Measurements from ENCODE around the gene STX8.
A peak's percentile ranks its signal among the peaks of the same experiment; 100 is the strongest.

Gene STX8

GRCh38 chr17:9307313-9307998 lies 268.2 kb downstream of the STX8 start:
- TF ChIP-seq POLR2A (IDR thresholded peaks at IDR 0.05; ENCODE audit: low read depth, low read length): no peak
- no peak for FAIRE-seq
- no peak for DNase-seq (ENCODE audit: insufficient read length, low spot score)

GRCh38 chr17:9306086-9306485 lies 269.5 kb downstream of the STX8 start:
- FAIRE-seq (no peak), DNase-seq (ENCODE audit: insufficient read length, low spot score) (no peak)
- no peak for TF ChIP-seq POLR2A (IDR thresholded peaks at IDR 0.05; ENCODE audit: low read depth, low read length)

DNA sequence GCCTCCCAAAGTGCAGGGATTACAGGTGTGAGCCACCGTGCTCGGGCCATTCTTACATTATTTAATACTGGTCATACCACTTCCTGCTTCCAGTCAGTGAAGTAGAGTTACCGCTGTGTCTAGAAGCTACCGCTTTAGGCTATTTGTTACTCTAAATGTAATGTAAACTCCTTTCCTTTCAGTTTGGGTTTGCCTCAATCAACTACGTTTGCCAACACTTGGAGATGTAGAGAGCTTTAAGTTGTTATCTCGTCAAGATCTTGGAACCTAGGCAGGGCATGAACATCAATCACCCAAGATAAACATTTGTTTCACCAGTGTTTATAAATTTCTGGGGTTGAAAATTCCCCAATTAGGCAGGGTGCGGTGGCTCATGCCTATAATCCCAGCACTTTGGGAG lies 275.9 kb downstream of the STX8 start:
- FAIRE-seq: no peak
- no peak for TF ChIP-seq POLR2A (IDR thresholded peaks at IDR 0.05; ENCODE audit: low read depth, low read length)
- no peak for DNase-seq (ENCODE audit: insufficient read length, low spot score)

- FAIRE-seq (no peak), DNase-seq (ENCODE audit: insufficient read length, low spot score) (no peak)
- no peak for TF ChIP-seq POLR2A (IDR thresholded peaks at IDR 0.05; ENCODE audit: low read depth, low read length)
Observed at GRCh38 chr17:9298776-9299295, 276.8 kb downstream of the STX8 start.

DNA sequence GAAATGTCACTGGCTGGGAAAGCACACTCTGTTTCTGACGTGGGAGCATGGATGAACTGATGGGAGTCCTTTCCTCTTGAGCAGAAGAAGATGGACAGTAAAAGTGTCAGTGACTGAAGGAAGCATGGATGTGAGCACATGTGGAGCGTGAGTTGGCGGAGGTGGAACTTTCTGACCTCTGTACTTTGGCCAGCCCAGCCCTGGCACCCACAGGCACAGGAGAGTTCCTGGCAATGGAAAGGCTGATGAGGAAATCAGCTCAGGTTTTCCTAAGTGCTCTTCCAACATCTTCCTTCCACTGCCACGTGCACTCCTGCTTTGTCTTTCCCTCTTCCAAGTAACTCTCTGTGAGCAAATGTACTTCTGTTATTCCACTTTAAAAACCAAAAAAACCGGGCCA lies 277.5 kb downstream of the STX8 start:
- no peak for FAIRE-seq
- DNase-seq (ENCODE audit: insufficient read length, low spot score): no peak
- TF ChIP-seq POLR2A (IDR thresholded peaks at IDR 0.05; ENCODE audit: low read depth, low read length): no peak

DNA sequence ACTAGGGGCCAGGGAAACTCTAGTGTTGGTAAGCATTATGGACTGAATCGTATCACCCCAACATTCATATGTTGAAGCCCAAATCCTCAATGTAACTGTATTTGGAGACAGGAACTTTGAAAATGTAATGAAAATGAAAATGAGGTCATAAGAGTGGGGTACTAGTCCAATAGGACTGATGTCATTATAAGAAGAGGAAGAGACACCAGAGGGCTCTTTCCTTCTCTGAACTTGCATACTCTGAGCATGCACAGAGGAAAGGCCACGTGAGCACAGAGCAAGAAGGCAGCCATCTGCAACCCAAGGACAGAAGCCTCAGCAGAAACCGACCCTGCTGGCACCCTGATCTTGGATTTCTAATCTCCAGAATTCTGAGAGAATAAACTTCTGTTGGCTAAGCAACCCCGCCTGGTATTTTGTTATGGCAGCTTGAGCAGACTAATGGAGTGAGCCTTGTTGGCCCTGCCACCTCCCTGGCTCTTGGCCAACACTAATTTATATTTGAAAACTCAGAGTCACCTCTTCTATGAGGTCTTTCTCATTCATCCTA lies 280.9 kb downstream of the STX8 start:
- DNase-seq (ENCODE audit: insufficient read length, low spot score) (no peak), FAIRE-seq (no peak)

GRCh38 chr17:9292561-9292941 lies 283.1 kb downstream of the STX8 start:
- no peak for FAIRE-seq
- DNase-seq (ENCODE audit: insufficient read length, low spot score): no peak
- TF ChIP-seq POLR2A (IDR thresholded peaks at IDR 0.05; ENCODE audit: low read depth, low read length): no peak

More for the DNA sequence above, 280.9 kb downstream of the STX8 start:
- no peak for TF ChIP-seq POLR2A (IDR thresholded peaks at IDR 0.05; ENCODE audit: low read depth, low read length)

DNA sequence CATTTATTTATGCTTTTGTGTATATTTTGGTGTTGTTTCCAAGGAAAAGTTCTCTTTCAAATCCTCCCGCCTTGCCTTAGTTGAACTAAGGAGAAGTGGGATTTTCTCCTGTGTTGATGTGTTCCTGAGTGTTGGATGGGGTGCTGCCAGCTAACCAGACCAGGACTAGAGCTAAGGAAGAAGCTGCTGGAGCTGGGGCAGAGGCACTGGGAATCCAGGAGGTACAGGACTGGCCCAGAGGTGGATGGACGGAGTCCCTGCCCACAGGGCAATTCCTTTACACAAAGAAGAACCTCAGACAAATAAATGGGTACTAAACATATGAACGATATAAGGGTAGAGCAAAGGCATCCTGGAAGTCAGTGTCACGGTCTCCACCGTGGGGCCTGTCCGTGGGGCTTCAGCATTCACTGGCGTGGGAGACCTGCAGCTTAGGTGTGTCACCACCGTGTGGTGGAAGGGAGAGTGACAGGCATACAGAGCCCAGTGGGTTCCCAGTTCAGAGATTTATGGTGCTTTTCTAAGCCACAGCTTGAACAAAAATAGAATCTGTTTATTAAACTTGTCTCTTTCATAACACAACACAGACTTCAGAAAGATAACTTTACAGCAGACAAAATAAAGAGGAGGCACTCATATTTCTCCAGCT lies 283.6 kb downstream of the STX8 start:
- no peak for FAIRE-seq
- TF ChIP-seq POLR2A (IDR thresholded peaks at IDR 0.05; ENCODE audit: low read depth, low read length): no peak
- DNase-seq (ENCODE audit: insufficient read length, low spot score): peak; percentile 23

DNA sequence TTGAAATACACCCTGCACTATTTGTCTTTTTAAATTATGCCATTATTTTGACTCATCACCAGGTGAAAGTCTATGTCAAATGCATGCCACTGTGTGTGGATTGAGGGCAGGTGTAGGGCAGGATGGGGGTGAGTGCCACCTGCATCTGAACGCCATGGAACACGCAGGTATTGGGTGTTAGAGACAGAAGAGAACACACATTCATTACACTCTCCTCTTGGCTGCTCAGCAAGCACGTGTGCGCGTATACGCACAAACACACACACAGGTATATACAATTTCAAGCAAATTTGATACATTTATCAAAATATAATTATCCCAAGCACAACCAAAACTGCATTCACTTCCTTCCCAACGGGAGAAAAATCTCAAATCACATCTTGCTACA lies 285.4 kb downstream of the STX8 start:
- FAIRE-seq: no peak
- no peak for DNase-seq (ENCODE audit: insufficient read length, low spot score)
- TF ChIP-seq POLR2A (IDR thresholded peaks at IDR 0.05; ENCODE audit: low read depth, low read length): no peak

DNA sequence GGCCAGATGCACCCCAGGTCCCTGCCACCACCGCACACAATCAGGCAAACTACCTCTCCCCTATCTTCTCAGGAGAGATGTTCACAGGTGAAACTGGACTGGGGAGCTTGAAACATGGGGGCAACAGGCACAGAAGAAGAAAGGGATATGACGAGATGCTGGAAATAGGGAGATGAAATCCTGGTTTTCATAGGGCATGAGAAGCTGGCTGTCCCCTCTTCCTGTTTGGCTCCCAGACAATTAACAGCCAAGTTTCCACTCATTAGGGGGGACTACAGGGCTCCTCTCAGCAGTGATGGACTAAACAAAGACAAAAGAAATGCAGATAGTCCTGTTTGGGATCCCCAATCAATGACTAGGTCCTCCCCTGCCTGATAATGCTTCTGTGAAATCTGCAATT lies 288.3 kb downstream of the STX8 start:
- FAIRE-seq (no peak), DNase-seq (ENCODE audit: insufficient read length, low spot score) (no peak)
- no peak for TF ChIP-seq POLR2A (IDR thresholded peaks at IDR 0.05; ENCODE audit: low read depth, low read length)

- DNase-seq (ENCODE audit: insufficient read length, low spot score) (no peak), FAIRE-seq (no peak)
- no peak for TF ChIP-seq POLR2A (IDR thresholded peaks at IDR 0.05; ENCODE audit: low read depth, low read length)
Observed at GRCh38 chr17:9286434-9286833, 289.2 kb downstream of the STX8 start.

DNA sequence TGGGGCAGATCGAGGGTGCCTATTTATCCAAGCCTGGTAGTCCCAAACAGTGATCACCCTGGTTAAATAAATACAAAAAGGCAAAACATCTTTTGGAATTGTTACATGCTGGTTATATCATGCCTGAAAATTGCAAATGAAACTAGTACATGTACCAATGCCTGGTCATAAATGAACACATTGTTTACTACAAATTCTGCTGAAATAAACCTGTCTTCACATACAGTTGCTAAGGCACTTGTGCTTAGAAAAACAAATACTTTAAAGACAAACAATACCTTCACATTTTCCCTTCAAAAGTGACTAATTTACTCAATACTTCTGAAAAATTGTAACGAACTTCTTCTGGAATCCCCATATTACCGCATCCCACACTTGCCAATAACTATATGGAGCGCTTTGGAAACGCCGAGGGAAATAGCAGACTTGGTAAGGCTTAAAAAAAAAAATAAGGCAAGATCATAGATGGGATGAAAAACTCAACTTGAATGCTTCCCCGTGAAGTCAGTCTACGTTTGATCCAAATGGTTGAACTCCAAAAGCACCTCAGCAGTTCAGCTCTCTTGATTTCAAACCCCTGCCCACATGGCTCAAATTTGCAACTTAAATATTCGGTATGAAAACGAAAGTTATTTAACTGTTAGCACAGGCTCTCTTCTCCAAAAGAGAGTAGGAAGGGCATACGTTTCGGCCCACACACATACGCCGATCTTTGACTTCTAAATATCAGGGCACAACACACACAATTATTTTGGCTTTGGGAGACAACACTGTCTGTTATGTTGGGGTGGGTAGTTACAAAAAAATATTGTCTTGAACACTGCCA lies 289.8 kb downstream of the STX8 start:
- no peak for DNase-seq (ENCODE audit: insufficient read length, low spot score)
- FAIRE-seq: no peak
- TF ChIP-seq POLR2A (IDR thresholded peaks at IDR 0.05; ENCODE audit: low read depth, low read length): no peak

DNA sequence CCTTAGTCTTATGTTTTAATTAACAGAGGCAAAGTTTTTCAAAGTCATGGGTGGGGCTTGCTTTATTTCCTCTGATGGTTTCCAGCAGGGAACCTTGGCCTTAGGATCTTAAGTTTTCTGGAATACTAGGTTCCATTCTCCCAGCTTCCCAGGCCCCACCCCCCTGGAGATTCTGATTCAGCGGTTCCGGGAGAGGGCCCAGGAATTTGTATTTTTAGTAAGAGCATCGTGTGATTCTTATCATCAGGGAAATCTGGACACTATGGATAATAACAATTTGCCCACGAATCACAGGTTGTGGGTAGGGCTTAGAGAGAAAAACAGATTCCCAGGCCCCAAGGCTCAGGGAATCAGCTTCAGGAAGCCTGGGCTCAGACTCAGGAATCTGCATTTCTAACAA lies 290.7 kb downstream of the STX8 start:
- no peak for DNase-seq (ENCODE audit: insufficient read length, low spot score)
- no peak for TF ChIP-seq POLR2A (IDR thresholded peaks at IDR 0.05; ENCODE audit: low read depth, low read length)
- no peak for FAIRE-seq

DNA sequence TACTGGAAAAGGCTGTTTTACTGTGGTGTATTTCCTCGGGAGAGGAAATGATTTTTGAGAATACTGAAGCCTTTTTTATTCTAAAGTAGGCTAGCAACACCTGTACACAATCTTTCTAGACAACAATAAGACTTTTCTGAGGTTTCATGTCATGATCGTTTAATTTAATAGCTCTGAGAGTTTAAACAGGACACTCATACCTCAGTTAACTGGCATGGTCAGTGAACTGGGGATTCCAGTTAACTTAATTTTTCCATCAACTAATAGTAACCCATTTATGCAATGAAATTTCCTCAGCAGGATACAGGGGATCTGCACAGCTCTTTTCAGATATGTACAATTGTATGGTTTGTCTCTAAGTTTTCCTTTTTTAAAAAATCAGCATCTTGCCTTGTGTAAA lies 291.7 kb downstream of the STX8 start:
- DNase-seq (ENCODE audit: insufficient read length, low spot score) (no peak), FAIRE-seq (no peak)
- no peak for TF ChIP-seq POLR2A (IDR thresholded peaks at IDR 0.05; ENCODE audit: low read depth, low read length)
